Aorta (tissue), 5 donors: ENCODE results near the gene GCG. TPM values are rescaled to one million over a fixed set of nuclear protein-coding genes. Genes with fewer than 3 reads are reported as not detected.

ENCODE experiments used
- ATAC-seq: fragments of 200-7000 bp; cut with Tn5 transposase; one replicate; pipeline ENCODE4 v1.9.1; 2022; ENCODE audit warnings: moderate library complexity; ENCODE audit not compliant: low FRiP score
- DNase-seq, 2 donors: peaks; one replicate each; pipeline ENCODE4 v3.0.0-alpha.2; 2020
- H3K27ac ChIP-seq, 2 donors: one replicate each; pipeline ENCODE4 v1.5.1; 2013; ENCODE audit warnings: low read length in 2 of 2, mild to moderate bottlenecking in 2 of 2, moderate library complexity in 2 of 2, control low read depth in 1 of 2, inconsistent platforms in 1 of 2, low read depth in 1 of 2
- H3K27me3 ChIP-seq, 2 donors: one replicate each; pipeline ENCODE4 v1.6.1; 2013; ENCODE audit warnings: control low read depth in 1 of 2, low read length in 1 of 2, mild to moderate bottlenecking in 1 of 2, moderate library complexity in 1 of 2; ENCODE audit not compliant: insufficient read depth in 2 of 2, control insufficient read depth in 1 of 2
- H3K36me3 ChIP-seq, 2 donors: one replicate each; pipeline ENCODE4 v1.6.1; 2013; ENCODE audit warnings: control low read depth in 1 of 2, low read length in 1 of 2, mild to moderate bottlenecking in 1 of 2; ENCODE audit not compliant: insufficient read depth in 2 of 2, control insufficient read depth in 1 of 2
- H3K4me1 ChIP-seq, 2 donors: one replicate each; pipeline ENCODE4 v1.6.1; 2013; ENCODE audit warnings: low read length in 2 of 2, control low read depth in 1 of 2, mild to moderate bottlenecking in 1 of 2, moderate library complexity in 1 of 2; ENCODE audit not compliant: insufficient read depth in 2 of 2, control insufficient read depth in 1 of 2
- H3K4me3 ChIP-seq, 2 donors: one replicate each; pipeline ENCODE4 v1.5.1; 2013; ENCODE audit warnings: low read length in 2 of 2, control low read depth in 1 of 2, mild to moderate bottlenecking in 1 of 2
- H3K9me3 ChIP-seq: one replicate; pipeline ENCODE4 v1.6.1; 2013; ENCODE audit warnings: mild to moderate bottlenecking, low read length; ENCODE audit not compliant: control insufficient read depth
- WGBS, 2 donors: extraction: QIAGEN DNeasy Blood & Tissue Kit; methylation state at CpG; one replicate each; pipeline ENCODE4 v1.1.7; 2013; 5-methylcytosine and 5-hydroxymethylcytosine counted together
- intact Hi-C, 2 donors: fragments of 100-400 bp; cut with DNase I; formaldehyde crosslinking; loops; one replicate each; pipeline versions ENCODE4 v1.14.2 to v1.15.0; 2022
- polyA plus RNA-seq, 2 donors: library from polyadenylated mRNA; stranded (reverse); fragments of 200-250 nt; gene quantifications; one replicate each; pipeline ENCODE4 v1.2.3, GENCODE V29; 2013
- total RNA-seq, 2 donors: library from RNA; stranded (reverse); fragmentation: NEBNext Ultra II Directional; extraction: Animal tissue kit (Norgen Biotek cat#: 25700); gene quantifications; one replicate each; pipeline ENCODE4 v1.2.1, GENCODE V29; 2021
- donor health status: healthy with polysubstance abuse.
- donor health status: Bipolar disorder and iron deficiency.
- donor health status: DM: no; HTN: no; CAD: no.
- donor health status: DM: no; HTN: no; CAD: no.
- donor health status: DM: yes; HTN: yes; CAD: no.

Gene GCG
- total and polyA plus RNA-seq, 4 donors: 0.62 to 1.6 (median 0.97) TPM; not detected in 1

GRCh38 chr2:162138310-162138709 is 13.7 kb downstream of the GCG start:
- Histone ChIP-seq H3K4me3 (no peak overlapping the region), H3K27me3 (no peaks in the 10 kb centered on the region), H3K9me3 (no peaks in the 10 kb centered on the region), H3K36me3 (no peaks in the 10 kb centered on the region), H3K4me1 (no peaks in the 10 kb centered on the region), H3K27ac (no peak overlapping the region)
- no peak for DNase-seq
- intact Hi-C loops: no loop called here
- no peak for ATAC-seq

DNA sequence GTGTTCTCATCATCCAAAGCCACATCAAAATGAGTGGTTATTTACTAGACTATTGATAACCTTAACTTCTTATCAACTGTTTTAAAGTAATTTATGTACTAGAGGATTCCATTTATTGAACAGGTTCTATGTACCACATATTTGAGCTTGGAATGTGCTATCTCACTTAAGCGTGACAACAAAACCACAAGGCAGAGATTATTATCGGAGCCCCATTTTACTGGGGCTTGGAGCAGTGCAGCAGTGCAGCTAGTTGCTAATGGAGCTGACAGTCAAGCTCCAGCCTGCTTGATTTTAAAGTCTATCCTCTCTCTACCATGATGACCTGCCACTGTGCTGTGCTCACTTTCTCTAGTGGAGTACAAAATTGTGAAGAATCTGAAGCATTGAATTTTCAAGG is 24.6 kb downstream of the GCG start:
- H3K27ac ChIP-seq: no peak overlapping the region
- 79 to 82% methylated on average over 2 of the region's 2 CpGs for WGBS, 2 donors
- no peak for ATAC-seq
- H3K9me3 ChIP-seq: no peaks in the 10 kb centered on the region
- H3K27me3 ChIP-seq: no peaks in the 10 kb centered on the region
- H3K36me3 ChIP-seq: no peaks in the 10 kb centered on the region
- H3K4me3 ChIP-seq: no peak overlapping the region
- intact Hi-C loops: loop anchor here in 1 of 2 donors (10.0 kb wide), 1 partner anchor 543 kb away; no protein-coding TSS in a partner anchor
- no peak for DNase-seq
- H3K4me1 ChIP-seq: no peaks in the 10 kb centered on the region

GRCh38 chr2:162126527-162126926 is 25.5 kb downstream of the GCG start:
- WGBS, 2 donors: 84 to 90% methylated on average over 2 of the region's 2 CpGs
- DNase-seq: no peak
- no peak for ATAC-seq
- H3K4me3 ChIP-seq: no peak overlapping the region
- H3K27me3 ChIP-seq: no peaks in the 10 kb centered on the region
- intact Hi-C loops: loop anchor here in 1 of 2 donors (10.0 kb wide), 1 partner anchor 542 kb away; no protein-coding TSS in a partner anchor
- no peaks in the 10 kb centered on the region for H3K4me1 ChIP-seq
- no peak overlapping the region for H3K27ac ChIP-seq
- no peaks in the 10 kb centered on the region for H3K36me3 ChIP-seq
- H3K9me3 ChIP-seq: no peaks in the 10 kb centered on the region

- no peaks in the 10 kb centered on the region for H3K36me3 ChIP-seq
- no peak overlapping the region for H3K27ac ChIP-seq
- intact Hi-C loops: loop anchor here in 1 of 2 donors (10.0 kb wide), 1 partner anchor 541 kb away; no protein-coding TSS in a partner anchor
- 60 to 61% methylated on average over 1 of the region's 1 CpG for WGBS, 2 donors
- H3K4me1 ChIP-seq: no peaks in the 10 kb centered on the region
- no peak overlapping the region for H3K4me3 ChIP-seq
- DNase-seq (no peak), ATAC-seq (no peak)
- no peaks in the 10 kb centered on the region for H3K9me3 ChIP-seq
- no peaks in the 10 kb centered on the region for H3K27me3 ChIP-seq
Observed at GRCh38 chr2:162126111-162126519, 25.9 kb downstream of the GCG start.

DNA sequence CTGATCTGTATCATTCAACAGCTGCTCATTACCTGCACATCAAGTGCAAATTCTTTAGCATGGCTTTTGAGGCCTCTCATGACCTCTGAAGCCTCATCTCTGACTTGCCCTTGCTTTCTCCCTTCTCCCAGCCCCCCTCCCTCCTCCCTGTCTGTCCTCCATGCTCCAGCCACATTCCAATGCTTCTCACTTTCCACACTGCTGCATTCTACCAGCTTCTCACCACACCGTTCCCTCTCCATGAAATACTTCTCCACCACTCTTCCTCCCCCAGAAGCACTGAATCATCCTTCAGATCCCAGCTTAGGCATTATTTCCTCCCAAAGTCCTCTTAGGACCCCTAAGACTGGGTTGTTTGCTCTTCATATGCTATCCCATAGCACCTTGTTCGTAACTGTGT is 26.9 kb downstream of the GCG start:
- Histone ChIP-seq H3K27me3 (no peaks in the 10 kb centered on the region), H3K9me3 (no peaks in the 10 kb centered on the region), H3K27ac (no peak overlapping the region), H3K4me3 (no peak overlapping the region), H3K4me1 (no peaks in the 10 kb centered on the region), H3K36me3 (no peaks in the 10 kb centered on the region)
- intact Hi-C loops: loop anchor here (2.0 to 10.0 kb wide), 2 partner anchors 116 to 540 kb away; no protein-coding TSS in a partner anchor
- 66 to 72% methylated on average over 2 of the region's 2 CpGs for WGBS, 2 donors
- DNase-seq (no peak), ATAC-seq (no peak)

DNA sequence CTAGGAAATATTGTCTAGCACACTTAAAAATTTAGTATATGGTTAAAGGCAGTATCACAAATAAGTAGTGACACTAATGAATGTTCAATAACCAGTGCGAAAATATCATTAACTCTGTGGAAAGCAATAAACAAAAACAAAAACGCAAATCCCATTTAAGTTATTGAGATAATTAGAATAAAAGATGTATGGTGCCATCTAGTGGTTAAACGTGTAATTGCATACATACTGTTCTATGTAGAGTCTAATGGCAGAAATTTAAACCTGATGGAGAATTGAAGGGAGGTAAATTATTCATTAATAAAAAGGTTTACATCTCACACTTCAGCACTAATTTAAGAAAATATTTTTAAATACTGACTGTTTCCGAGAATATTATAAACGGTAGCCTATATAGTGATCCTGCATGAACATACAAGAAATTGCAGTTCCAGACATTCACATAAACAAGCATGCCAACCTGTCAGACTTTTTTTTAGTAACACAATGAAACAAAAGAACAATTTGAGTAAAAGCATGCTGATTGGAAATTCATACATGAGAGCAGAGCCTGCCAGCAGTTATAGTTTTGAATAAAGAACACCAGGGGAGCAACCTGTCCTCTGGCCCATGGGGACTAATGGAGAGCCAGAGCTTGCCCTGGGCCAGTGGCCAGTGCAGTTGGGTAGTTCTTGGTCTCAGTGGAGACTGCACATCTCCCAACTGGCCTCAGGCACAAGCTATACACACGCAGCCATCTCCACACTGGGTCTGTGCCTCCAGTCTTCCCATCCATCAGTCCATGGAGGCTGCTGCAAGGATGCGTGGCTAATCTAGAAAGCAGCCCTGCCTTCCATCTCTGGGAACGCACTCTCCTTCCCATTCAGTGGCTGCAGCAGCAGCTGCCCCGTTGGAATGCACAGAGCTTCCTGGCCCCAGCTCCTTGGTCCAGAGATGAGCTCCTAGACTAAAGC is 28.0 kb downstream of the GCG start:
- no peaks in the 10 kb centered on the region for H3K27me3 ChIP-seq
- peak; percentile 72 for ATAC-seq
- H3K4me1 ChIP-seq: no peaks in the 10 kb centered on the region
- no peaks in the 10 kb centered on the region for H3K36me3 ChIP-seq
- WGBS, 2 donors: 26 to 30% methylated on average over 9 of the region's 9 CpGs
- intact Hi-C loops: loop anchor here (2.0 to 10.0 kb wide), 3 partner anchors 115 to 539 kb away; no protein-coding TSS in a partner anchor
- H3K9me3 ChIP-seq: no peaks in the 10 kb centered on the region
- no peak overlapping the region for H3K27ac ChIP-seq
- DNase-seq: no peak
- no peak overlapping the region for H3K4me3 ChIP-seq

DNA sequence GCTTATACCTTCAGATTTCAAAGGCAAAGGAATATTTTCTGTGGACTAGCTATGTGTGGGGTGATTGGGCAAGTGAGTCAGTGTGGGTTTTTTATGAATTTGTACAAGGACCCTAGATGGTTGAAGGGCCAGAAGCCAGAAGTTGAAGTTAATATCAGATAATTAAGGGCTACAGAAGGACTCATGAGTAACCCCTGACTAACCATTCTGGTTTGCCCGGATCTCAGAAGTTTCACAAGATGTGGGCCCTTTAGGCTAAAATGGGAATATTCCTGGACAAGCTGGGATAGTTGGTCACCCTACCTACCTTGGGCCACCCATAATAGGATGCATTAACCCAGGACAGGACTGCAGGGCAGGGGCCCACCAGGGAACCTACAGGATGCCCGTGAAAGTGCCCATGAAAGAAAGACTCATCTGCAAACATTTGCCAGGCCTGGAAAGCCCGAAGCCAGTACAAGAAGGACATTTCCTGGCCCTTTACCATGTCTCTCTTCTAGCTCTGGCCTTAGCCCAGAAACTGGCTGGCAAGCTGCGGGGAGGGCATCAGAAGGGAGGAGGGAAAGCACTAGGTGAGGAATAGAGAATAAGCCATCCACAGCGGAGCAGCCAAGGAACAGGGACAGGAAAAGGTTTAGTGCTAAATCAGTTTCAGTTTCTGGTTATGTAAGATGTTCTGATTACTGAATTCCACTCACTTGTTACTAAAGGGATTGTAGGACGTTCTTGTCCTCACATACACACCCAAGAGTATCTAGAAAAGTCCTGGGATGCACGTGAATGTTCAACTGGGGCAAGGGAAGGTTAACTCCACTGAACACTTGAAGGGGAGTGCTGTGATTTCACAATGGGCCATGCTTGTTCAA is 33.6 kb downstream of the GCG start:
- no peak overlapping the region for H3K27ac ChIP-seq
- peaks cover 3 to 4% of the 10 kb centered on the region in 2 donors for H3K4me1 ChIP-seq
- H3K4me3 ChIP-seq: no peak overlapping the region
- H3K27me3 ChIP-seq: no peaks in the 10 kb centered on the region
- intact Hi-C loops: no loop called here
- peak; percentile 10 for ATAC-seq
- peak in 1 of 2 donors; percentile 65 for DNase-seq
- peaks cover 2% of the 10 kb centered on the region for H3K9me3 ChIP-seq
- 41 to 47% methylated on average over 7 of the region's 7 CpGs for WGBS, 2 donors
- no peaks in the 10 kb centered on the region for H3K36me3 ChIP-seq

- Histone ChIP-seq H3K4me3 (no peak overlapping the region), H3K9me3 (peaks cover 2% of the 10 kb centered on the region), H3K27me3 (no peaks in the 10 kb centered on the region), H3K4me1 (peaks cover 3 to 4% of the 10 kb centered on the region in 2 donors), H3K27ac (no peak overlapping the region), H3K36me3 (no peaks in the 10 kb centered on the region)
- intact Hi-C loops: no loop called here
- DNase-seq (no peak), ATAC-seq (no peak)
Observed at GRCh38 chr2:162116352-162116751, 35.7 kb downstream of the GCG start.
